Nephron (organoid): ENCODE data around the gene CMC1.

Experiments used
- H3K27ac Mint-ChIP-seq, 3 experiments: 2 replicates each; pipeline ENCODE4 v1.8.0; 2020; ENCODE audit warnings: mixed read lengths in 3 of 3, mild to moderate bottlenecking in 2 of 3, moderate library complexity in 1 of 3
- H3K27me3 Mint-ChIP-seq: 2 replicates; pipeline ENCODE4 v1.8.0; 2021; ENCODE audit warnings: low read depth, mild to moderate bottlenecking, moderate library complexity, mixed read lengths
- H3K36me3 Mint-ChIP-seq: 2 replicates; pipeline ENCODE4 v1.8.0; 2020; ENCODE audit warnings: low read depth, mixed read lengths
- H3K4me1 Mint-ChIP-seq: 2 replicates; pipeline ENCODE4 v1.8.0; 2020; ENCODE audit warnings: mixed read lengths
- H3K4me3 Mint-ChIP-seq, 3 experiments: 2 replicates each; pipeline ENCODE4 v1.8.0; 2020; ENCODE audit warnings: mild to moderate bottlenecking in 3 of 3, mixed read lengths in 3 of 3, moderate library complexity in 2 of 3
- H3K9me3 Mint-ChIP-seq: 2 replicates; pipeline ENCODE4 v1.8.0; 2020; ENCODE audit warnings: mixed read lengths
- TF ChIP-seq, protein P1 (sequence below), 3 experiments: fragments of 200-600 bp; sonication (generic); IDR thresholded peaks; one replicate each; pipeline ENCODE4 v1.5.0; 2021; ENCODE audit warnings: antibody characterized with exemption in 3 of 3; ENCODE audit not compliant: unreplicated experiment in 3 of 3

CMC1 gene

GRCh38 chr3:28326458-28326926, 85.1 kb downstream of the CMC1 start:
- Mint-ChIP-seq H3K4me3 (no peak overlapping the region), H3K9me3 (no peaks in the 10 kb centered on the region), H3K36me3 (peaks cover 29% of the 10 kb centered on the region), H3K4me1 (no peaks in the 10 kb centered on the region), H3K27me3 (no peaks in the 10 kb centered on the region), H3K27ac (no peak overlapping the region)
- TF ChIP-seq, protein P1, sequence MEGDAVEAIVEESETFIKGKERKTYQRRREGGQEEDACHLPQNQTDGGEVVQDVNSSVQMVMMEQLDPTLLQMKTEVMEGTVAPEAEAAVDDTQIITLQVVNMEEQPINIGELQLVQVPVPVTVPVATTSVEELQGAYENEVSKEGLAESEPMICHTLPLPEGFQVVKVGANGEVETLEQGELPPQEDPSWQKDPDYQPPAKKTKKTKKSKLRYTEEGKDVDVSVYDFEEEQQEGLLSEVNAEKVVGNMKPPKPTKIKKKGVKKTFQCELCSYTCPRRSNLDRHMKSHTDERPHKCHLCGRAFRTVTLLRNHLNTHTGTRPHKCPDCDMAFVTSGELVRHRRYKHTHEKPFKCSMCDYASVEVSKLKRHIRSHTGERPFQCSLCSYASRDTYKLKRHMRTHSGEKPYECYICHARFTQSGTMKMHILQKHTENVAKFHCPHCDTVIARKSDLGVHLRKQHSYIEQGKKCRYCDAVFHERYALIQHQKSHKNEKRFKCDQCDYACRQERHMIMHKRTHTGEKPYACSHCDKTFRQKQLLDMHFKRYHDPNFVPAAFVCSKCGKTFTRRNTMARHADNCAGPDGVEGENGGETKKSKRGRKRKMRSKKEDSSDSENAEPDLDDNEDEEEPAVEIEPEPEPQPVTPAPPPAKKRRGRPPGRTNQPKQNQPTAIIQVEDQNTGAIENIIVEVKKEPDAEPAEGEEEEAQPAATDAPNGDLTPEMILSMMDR (IDR thresholded peaks at IDR 0.05; ENCODE audit: unreplicated experiment in 3 of 3), result no peak

DNA sequence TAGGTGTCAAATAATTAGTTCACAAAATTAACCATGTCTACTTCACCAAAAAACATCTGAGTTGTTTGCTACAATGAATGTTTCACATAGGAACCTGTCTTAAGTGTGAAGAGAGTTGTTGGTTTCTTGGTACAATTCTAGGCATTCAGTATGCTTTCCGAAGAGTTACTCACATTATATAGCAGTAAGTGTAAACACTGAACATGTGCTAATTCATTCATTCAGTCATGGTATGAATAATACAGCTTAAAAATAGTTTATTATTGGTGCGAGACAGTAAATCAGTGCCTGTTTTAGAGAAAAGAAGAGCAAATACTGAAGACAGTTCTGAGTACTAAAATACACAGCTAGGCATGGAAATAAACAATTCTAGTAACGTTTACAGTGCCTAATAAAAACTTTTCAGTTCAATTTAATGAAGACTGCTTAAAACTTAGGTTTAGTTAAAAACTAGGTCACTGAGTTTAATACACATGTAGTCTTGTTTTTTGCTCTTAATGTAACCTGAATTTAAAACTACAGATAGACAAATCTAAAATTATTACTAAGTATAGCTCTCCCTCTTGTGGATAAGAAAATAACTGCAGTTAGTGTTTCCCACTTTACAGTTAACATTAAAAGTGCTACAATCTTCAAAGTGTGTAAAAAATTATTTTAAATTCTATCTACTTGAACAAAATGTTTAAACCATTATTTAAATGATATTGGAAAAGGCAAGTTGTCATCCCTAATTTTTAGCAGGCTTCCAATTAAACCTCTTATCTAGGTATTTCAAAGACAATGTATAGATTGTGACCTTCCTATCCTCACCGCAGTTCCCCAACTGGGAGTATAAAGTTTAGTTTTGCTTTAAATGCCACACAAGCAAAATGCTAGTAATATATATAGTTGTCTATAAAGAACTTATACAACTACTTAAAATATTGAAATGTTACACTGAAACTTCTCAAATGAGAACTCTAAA, 87.1 kb downstream of the CMC1 start:
- TF ChIP-seq, protein P1 (IDR thresholded peaks at IDR 0.05; ENCODE audit: unreplicated experiment in 3 of 3), result peak; percentile 51 to 91 (median 61)
- H3K27ac Mint-ChIP-seq, result no peak overlapping the region
- no peaks in the 10 kb centered on the region for H3K27me3 Mint-ChIP-seq
- H3K4me1 Mint-ChIP-seq, result no peaks in the 10 kb centered on the region
- no peaks in the 10 kb centered on the region for H3K9me3 Mint-ChIP-seq
- H3K4me3 Mint-ChIP-seq, result no peak overlapping the region
- peaks cover 29% of the 10 kb centered on the region for H3K36me3 Mint-ChIP-seq

DNA sequence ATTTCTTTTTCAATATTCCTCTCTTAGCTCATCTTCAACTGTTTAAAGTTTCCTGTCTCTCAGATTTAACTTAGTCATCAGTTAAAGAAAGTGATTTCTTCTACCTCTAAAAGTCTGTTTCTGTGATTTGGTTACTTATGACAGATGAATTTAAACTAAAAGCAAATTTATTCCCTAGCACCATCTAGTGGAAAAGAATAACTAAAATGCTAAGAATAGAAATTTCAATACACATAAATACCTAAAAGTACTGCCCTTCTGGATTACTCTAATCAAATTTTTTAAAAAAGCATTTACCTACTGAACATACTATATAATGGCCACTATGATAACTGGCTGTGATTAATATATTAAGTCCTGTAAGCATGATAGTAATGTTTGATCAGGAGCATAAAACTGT, 93.1 kb downstream of the CMC1 start:
- TF ChIP-seq, protein P1 (IDR thresholded peaks at IDR 0.05; ENCODE audit: unreplicated experiment in 3 of 3), result peak in 2 of 3 experiments; percentile 9 to 21
- no peak overlapping the region for H3K4me3 Mint-ChIP-seq
- H3K9me3 Mint-ChIP-seq, result no peaks in the 10 kb centered on the region
- H3K27ac Mint-ChIP-seq, result no peak overlapping the region
- no peaks in the 10 kb centered on the region for H3K27me3 Mint-ChIP-seq
- peaks cover 31% of the 10 kb centered on the region for H3K36me3 Mint-ChIP-seq
- no peaks in the 10 kb centered on the region for H3K4me1 Mint-ChIP-seq

DNA sequence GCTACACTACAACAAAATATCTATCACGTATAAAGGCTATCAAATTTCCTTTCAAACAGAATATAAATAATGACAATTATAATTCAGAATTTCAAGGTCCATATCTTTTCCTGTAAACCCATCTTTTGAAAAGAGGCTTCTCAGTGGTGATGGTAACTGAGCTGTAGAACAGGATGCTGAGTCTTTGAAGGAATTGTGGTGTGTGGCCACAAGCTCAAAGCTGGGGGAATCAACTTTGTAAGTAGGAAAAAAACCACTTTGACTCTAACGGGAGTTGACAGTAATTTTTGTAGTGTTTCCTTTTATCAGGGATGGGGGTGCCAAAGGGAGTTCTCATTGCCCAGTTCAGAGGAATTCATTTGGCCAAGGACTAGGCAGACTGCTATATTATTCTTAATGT, 93.8 kb downstream of the CMC1 start:
- no peaks in the 10 kb centered on the region for H3K4me1 Mint-ChIP-seq
- H3K4me3 Mint-ChIP-seq, result no peak overlapping the region
- no peaks in the 10 kb centered on the region for H3K27me3 Mint-ChIP-seq
- H3K36me3 Mint-ChIP-seq, result peaks cover 37% of the 10 kb centered on the region
- H3K9me3 Mint-ChIP-seq, result no peaks in the 10 kb centered on the region
- TF ChIP-seq, protein P1 (IDR thresholded peaks at IDR 0.05; ENCODE audit: unreplicated experiment in 3 of 3), result no peak
- H3K27ac Mint-ChIP-seq, result no peak overlapping the region

- no peak overlapping the region for H3K27ac Mint-ChIP-seq
- peaks cover 4% of the 10 kb centered on the region for H3K4me1 Mint-ChIP-seq
- H3K4me3 Mint-ChIP-seq, result no peak overlapping the region
- TF ChIP-seq, protein P1 (IDR thresholded peaks at IDR 0.05; ENCODE audit: unreplicated experiment in 3 of 3), result no peak
- H3K9me3 Mint-ChIP-seq, result no peaks in the 10 kb centered on the region
- H3K27me3 Mint-ChIP-seq, result no peaks in the 10 kb centered on the region
- H3K36me3 Mint-ChIP-seq, result peaks cover 28% of the 10 kb centered on the region
These were observed 95.8 kb downstream of the CMC1 start for GRCh38 chr3:28337230-28337629.
